ENCODE data around the gene ASB10.

GRCh38 chr7:151140826-151141225, 46.2 kb downstream of the ASB10 start:
- TF ChIP-seq CTCF (IDR thresholded peaks at IDR 0.05; ENCODE audit: low read depth, low read length) = no peak
- no peak for TF ChIP-seq EZH2phosphoT487 (IDR thresholded peaks at IDR 0.05; ENCODE audit: low read depth)

Measured in OCI-LY3 (cell line).